ENCODE measurements around the gene RET.
A peak's percentile ranks its signal among the peaks of the same experiment; 100 is the strongest.

Gene RET

GRCh38 chr10:43123361-43124093 is 46.7 kb downstream of the RET start:
- no peak for DNase-seq

GRCh38 chr10:43124094-43124521 is 47.2 kb downstream of the RET start:
- no peak for DNase-seq

- no peak for DNase-seq
Observed at GRCh38 chr10:43124574-43125273, 47.9 kb downstream of the RET start.

- no peak for DNase-seq
Observed at GRCh38 chr10:43125274-43125845, 48.5 kb downstream of the RET start.

GRCh38 chr10:43125881-43126731 is 49.2 kb downstream of the RET start:
- no peak for DNase-seq

- no peak for DNase-seq
Observed at GRCh38 chr10:43126759-43127424, 50.0 kb downstream of the RET start.

- no peak for DNase-seq
Observed at GRCh38 chr10:43127442-43127841, 50.6 kb downstream of the RET start.

GRCh38 chr10:43128331-43128730 is 51.5 kb downstream of the RET start:
- DNase-seq, result no peak

- DNase-seq, result no peak
Observed at GRCh38 chr10:43128958-43129706, 52.3 kb downstream of the RET start.

GRCh38 chr10:43130770-43131171 is 53.9 kb downstream of the RET start:
- no peak for DNase-seq

- DNase-seq, result no peak
Observed at GRCh38 chr10:43131256-43131655, 54.4 kb downstream of the RET start.

GRCh38 chr10:43131906-43132305 is 55.0 kb downstream of the RET start:
- no peak for DNase-seq

GRCh38 chr10:43132867-43133787 is 56.3 kb downstream of the RET start:
- no peak for DNase-seq

GRCh38 chr10:43134126-43134905 is 57.4 kb downstream of the RET start:
- DNase-seq, result no peak

GRCh38 chr10:43135064-43135463 is 58.2 kb downstream of the RET start:
- no peak for DNase-seq

GRCh38 chr10:43135656-43136055 is 58.8 kb downstream of the RET start:
- no peak for DNase-seq

GRCh38 chr10:43136432-43136831 is 59.6 kb downstream of the RET start:
- DNase-seq, result no peak

GRCh38 chr10:43136995-43137716 is 60.3 kb downstream of the RET start:
- no peak for DNase-seq

GRCh38 chr10:43137717-43138020 is 60.8 kb downstream of the RET start:
- DNase-seq, result peak; percentile 63

Data from stimulated activated CD4-positive, alpha-beta T cell treated with anti-CD3 and anti-CD28 coated beads, Interleukin-15, amount 100 ng/mL, for 24 hours (primary cell).